Subcutaneous adipose tissue (tissue), 4 donors: ENCODE data around the gene CDKL1. TPM values are rescaled to one million over a fixed set of nuclear protein-coding genes. Genes with fewer than 3 reads are reported as not detected.

ENCODE experiments used
- CTCF ChIP-seq: fragments of 450-650 bp; IDR thresholded peaks from one replicate; pipeline ENCODE4 v1.5.1; 2016; ENCODE audit warnings: low read depth, mild to moderate bottlenecking, control low read depth, antibody characterized with exemption, moderate library complexity
- total RNA-seq, 4 donors: library from RNA; depleted of rRNA; stranded (reverse); fragments of >200 nt; gene quantifications; one replicate each; pipeline ENCODE4 v1.1.0, GENCODE V29; 2016

The CDKL1 gene
- total RNA-seq, 4 donors from 2014 or later, result 12.2 to 37.7 (median 31.4) TPM

DNA sequence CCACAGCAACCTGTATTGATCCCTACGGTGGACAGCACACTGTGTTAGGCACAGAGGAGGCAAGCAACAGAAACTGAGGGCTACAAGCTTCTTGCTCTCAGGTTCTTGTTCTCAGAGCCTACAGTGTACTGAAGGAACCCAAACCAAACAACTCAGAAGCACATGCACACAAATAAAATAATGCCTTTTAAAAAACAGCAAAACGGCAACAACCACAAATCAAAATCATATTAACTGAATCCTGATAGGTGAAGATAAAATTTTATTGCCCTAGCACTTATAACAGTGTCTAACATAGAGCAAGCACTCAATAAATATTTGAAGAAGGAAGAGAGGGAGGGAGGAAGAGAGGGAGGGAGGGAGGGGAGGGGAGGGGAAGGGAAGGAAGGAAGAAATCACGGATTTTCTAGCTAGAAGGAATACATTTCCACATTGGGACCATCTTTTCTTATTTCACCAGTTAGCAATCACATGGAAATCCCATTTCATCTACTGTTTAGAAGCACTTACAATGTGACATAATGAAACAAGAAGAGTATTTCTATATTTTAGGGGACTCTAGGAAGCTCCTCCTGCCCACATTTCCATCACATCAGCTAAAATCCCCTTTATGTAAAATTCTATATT, 57.4 kb downstream of the CDKL1 start:
- TF ChIP-seq CTCF, result no peak

DNA sequence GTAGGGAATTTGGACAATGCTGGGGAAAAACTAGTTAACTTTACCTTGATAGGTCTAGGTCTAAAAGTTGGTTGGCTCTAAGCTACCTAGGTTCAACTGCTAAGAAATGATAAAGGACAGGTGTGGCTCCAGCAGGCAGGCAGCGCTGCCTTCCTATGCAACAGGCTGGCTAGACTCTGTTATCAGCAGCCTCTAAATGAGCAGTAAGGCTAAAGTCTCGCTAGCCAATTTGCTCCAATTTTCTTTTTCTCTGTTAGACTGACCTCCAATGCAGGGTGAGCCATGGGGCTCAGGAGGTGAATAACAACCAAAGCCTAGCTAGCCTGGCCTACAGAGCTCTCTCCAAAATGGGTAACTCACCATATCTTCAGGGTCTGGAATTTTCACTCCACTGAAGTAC, 58.1 kb downstream of the CDKL1 start:
- no peak for TF ChIP-seq CTCF

- no peak for TF ChIP-seq CTCF
Measured at GRCh38 chr14:50335989-50336824, 60.5 kb downstream of the CDKL1 start.

GRCh38 chr14:50335389-50335788, 61.3 kb downstream of the CDKL1 start:
- TF ChIP-seq CTCF, result no peak

- TF ChIP-seq CTCF, result no peak
Measured at GRCh38 chr14:50334211-50334610, 62.5 kb downstream of the CDKL1 start.

DNA sequence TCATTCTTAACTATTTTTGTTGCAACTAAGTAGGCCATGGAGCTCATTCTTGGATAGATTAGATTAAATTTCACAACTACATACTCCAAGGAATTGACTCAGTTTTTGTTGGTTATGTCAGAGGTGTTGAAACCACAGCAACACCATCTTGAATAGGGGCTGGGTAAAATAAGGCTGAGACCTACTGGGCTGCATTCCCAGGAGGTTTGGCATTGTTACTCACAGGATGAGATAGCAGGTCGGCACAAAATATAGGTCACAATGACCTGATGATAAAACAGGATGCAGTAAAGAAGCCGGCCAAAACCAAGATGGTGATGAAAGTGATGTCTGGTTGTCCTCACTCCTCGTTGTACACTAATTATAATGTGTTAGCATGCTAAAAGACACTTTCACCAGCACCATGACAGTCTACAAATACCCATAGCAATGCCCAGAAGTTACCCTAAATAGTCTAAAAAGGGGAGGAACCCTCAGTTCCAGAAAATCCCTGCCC, 63.6 kb downstream of the CDKL1 start:
- no peak for TF ChIP-seq CTCF

DNA sequence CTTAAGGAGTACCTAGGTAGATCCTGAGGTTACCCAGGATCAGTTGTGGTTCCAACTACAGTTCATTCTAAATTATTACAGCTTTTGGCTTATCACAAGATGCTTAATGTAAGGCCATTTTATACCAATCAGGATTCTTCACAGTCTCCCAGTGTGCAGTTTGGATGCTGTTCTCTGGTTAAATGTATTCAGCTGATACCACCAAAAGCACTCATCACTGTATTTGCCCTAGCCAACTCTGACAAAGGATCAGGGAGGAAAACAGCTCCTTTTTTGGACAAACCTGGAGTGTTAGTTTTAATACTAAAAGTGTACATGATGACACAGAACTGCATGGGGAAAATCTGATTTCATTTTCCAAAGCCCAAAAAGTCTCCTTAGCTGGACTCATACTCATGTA, 65.1 kb downstream of the CDKL1 start:
- TF ChIP-seq CTCF, result no peak
